ENCODE measurements around the gene CDC16.
A peak's percentile ranks its signal among the peaks of the same experiment; 100 is the strongest.
"Not testable (repeated sequence)": the region's sequence is repeated elsewhere in the genome, so short reads cannot be mapped to it uniquely, and the experiment has no call there.

CDC16 gene

DNA sequence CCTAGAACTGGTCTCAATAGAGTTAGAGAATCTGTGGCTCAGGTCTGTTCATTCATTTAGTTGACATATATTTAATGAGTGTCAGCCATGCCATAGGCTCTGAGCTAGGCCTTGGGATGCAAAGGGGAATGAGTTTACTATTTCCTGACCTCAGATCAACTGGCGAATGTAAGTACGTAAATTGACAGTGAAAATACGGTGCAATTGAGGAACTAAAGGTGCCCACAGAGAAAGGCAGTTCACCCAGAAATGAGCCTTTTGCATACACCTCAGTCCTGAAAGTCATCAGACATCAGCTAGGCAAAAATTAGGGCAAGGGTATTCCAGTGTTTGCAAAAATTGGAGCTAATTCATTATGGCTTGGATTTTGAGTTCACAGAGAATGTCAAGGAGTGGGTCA, 26.1 kb downstream of the CDC16 start:
- peaks cover 26% of the 10 kb centered on the region for H3K4me1 Mint-ChIP-seq (ENCODE audit: low read depth)
- peaks cover 65% of the 10 kb centered on the region for H3K36me3 Mint-ChIP-seq (ENCODE audit: low read depth)
- no peak overlapping the region for H3K4me3 Mint-ChIP-seq

GRCh38 chr13:114261328-114261965, 26.8 kb downstream of the CDC16 start:
- H3K36me3 Mint-ChIP-seq (ENCODE audit: low read depth) = peaks cover 66% of the 10 kb centered on the region
- H3K27me3 Mint-ChIP-seq (ENCODE audit: low read depth) = no peaks in the 10 kb centered on the region
- H3K27ac Mint-ChIP-seq = peak overlapping the region; percentile 37
- H3K4me3 Mint-ChIP-seq = no peak overlapping the region
- H3K4me1 Mint-ChIP-seq (ENCODE audit: low read depth) = peaks cover 26% of the 10 kb centered on the region
- H3K9me3 Mint-ChIP-seq = no peaks in the 10 kb centered on the region
- DNase-seq (ENCODE audit: low spot score) = no peak

More for the DNA sequence above, 26.1 kb downstream of the CDC16 start:
- no peak for DNase-seq (ENCODE audit: low spot score)
- Mint-ChIP-seq H3K27ac (peak overlapping the region; percentile 37), H3K27me3 (ENCODE audit: low read depth) (no peaks in the 10 kb centered on the region), H3K9me3 (no peaks in the 10 kb centered on the region)

GRCh38 chr13:114263578-114263977, 28.9 kb downstream of the CDC16 start:
- no peak for DNase-seq (ENCODE audit: low spot score)
- Mint-ChIP-seq H3K9me3 (peaks cover 4% of the 10 kb centered on the region), H3K4me3 (peak overlapping the region; percentile 55), H3K27me3 (ENCODE audit: low read depth) (no peaks in the 10 kb centered on the region), H3K4me1 (ENCODE audit: low read depth) (peaks cover 35% of the 10 kb centered on the region), H3K27ac (peak overlapping the region; percentile 72), H3K36me3 (ENCODE audit: low read depth) (peaks cover 70% of the 10 kb centered on the region)

- not testable (repeated sequence) for DNase-seq (ENCODE audit: low spot score); H3K9me3 Mint-ChIP-seq; H3K4me3 Mint-ChIP-seq; H3K27me3 Mint-ChIP-seq (ENCODE audit: low read depth); H3K27ac Mint-ChIP-seq
- peaks cover 75% of the 10 kb centered on the region for H3K36me3 Mint-ChIP-seq (ENCODE audit: low read depth)
- H3K4me1 Mint-ChIP-seq (ENCODE audit: low read depth) = peaks cover 35% of the 10 kb centered on the region
Observed at GRCh38 chr13:114264313-114264712, 29.6 kb downstream of the CDC16 start.

DNA sequence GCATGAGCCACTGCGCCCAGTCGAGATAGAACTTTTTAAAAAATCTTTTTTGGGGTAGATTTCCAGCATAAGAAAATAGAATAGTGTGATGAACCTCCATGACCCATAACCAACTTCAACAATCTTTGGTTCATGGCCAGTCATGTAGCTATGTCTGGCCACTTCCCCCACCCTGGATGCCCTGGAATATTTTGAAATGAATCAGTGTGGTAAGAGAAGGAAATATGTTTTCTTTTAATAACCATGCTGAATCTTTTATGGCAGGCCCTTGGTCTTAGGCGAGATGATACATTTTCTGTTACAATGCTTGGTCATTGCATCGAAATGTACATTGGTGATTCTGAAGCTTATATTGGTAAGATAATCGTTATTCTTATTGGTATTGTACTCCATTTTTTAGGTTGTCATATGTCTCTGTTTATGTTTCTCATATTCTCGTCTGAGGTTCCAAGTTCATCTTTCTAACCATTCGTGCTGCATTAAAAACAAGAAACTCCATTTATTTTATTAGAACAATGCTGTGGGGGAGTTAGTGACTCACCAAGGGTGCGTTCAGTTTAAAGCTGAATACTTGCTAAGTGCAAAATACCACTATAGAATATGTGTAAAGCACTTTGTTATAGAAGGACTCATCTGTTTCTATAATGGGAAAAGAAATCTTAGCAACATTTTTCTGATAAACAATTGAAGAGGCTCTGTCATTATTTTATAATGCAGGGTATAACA, 30.4 kb downstream of the CDC16 start:
- Mint-ChIP-seq H3K27ac (no peak overlapping the region), H3K9me3 (peaks cover 4% of the 10 kb centered on the region), H3K4me3 (no peak overlapping the region), H3K36me3 (ENCODE audit: low read depth) (peaks cover 72% of the 10 kb centered on the region), H3K4me1 (ENCODE audit: low read depth) (peaks cover 33% of the 10 kb centered on the region), H3K27me3 (ENCODE audit: low read depth) (no peaks in the 10 kb centered on the region)
- no peak for DNase-seq (ENCODE audit: low spot score)

DNA sequence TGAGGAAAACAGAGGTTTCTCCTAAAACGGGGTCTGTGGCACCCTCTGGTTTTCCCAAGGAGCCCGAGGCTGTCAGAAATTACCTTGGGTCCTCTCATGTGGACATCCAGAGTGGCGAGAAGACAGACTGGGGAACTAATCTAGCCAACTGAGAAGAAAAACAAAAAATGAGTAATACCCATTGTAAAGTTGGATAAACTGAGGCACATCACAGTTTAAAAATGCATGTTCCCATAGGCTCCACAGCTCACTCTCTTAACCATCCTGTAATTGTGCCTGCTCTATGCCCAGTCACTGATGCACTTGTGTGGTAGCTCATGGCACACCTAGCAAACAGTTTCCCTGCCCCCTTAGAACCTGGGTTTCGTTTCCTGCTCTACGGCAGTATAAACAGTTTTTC, 31.5 kb downstream of the CDC16 start:
- DNase-seq (ENCODE audit: low spot score) = no peak
- Mint-ChIP-seq H3K4me1 (ENCODE audit: low read depth) (peaks cover 26% of the 10 kb centered on the region), H3K36me3 (ENCODE audit: low read depth) (peaks cover 67% of the 10 kb centered on the region)

GRCh38 chr13:114268344-114269280, 33.9 kb downstream of the CDC16 start:
- H3K36me3 Mint-ChIP-seq (ENCODE audit: low read depth) = peaks cover 63% of the 10 kb centered on the region
- H3K4me3 Mint-ChIP-seq = peak overlapping the region; percentile 19
- H3K27ac Mint-ChIP-seq = peak overlapping the region; percentile 50
- peaks cover 12% of the 10 kb centered on the region for H3K4me1 Mint-ChIP-seq (ENCODE audit: low read depth)
- H3K9me3 Mint-ChIP-seq = peaks cover 4% of the 10 kb centered on the region
- no peak for DNase-seq (ENCODE audit: low spot score)
- H3K27me3 Mint-ChIP-seq (ENCODE audit: low read depth) = no peaks in the 10 kb centered on the region

More for the DNA sequence above, 31.5 kb downstream of the CDC16 start:
- Mint-ChIP-seq H3K9me3 (peaks cover 4% of the 10 kb centered on the region), H3K27ac (no peak overlapping the region), H3K4me3 (no peak overlapping the region), H3K27me3 (ENCODE audit: low read depth) (no peaks in the 10 kb centered on the region)

DNA sequence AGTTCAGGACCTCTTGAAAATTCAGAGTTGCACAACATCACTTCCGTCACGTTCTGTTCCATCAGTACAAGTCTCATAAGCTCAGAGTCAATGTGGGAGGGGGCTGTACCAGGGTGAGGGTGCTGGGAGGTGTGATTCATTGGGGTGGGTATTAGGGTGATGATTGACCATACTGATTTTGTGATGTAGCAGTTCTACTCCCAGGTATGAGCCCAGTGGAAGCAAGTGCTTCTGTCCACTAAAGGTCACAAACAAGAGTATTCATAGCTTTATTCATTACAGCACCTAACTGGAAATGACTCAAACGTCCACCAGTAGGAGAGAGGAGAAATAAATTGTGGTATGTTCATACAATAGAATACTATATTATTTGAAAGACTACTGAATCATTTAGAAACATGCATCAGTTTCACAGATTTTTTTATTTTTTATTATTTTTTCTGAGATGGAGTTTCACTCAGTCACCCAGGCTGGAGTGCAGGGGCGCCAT, 34.6 kb downstream of the CDC16 start:
- H3K4me3 Mint-ChIP-seq = no peak overlapping the region
- H3K9me3 Mint-ChIP-seq = peaks cover 4% of the 10 kb centered on the region
- H3K4me1 Mint-ChIP-seq (ENCODE audit: low read depth) = peaks cover 9% of the 10 kb centered on the region
- H3K27me3 Mint-ChIP-seq (ENCODE audit: low read depth) = no peaks in the 10 kb centered on the region
- DNase-seq (ENCODE audit: low spot score) = no peak
- H3K36me3 Mint-ChIP-seq (ENCODE audit: low read depth) = peaks cover 63% of the 10 kb centered on the region
- H3K27ac Mint-ChIP-seq = no peak overlapping the region

DNA sequence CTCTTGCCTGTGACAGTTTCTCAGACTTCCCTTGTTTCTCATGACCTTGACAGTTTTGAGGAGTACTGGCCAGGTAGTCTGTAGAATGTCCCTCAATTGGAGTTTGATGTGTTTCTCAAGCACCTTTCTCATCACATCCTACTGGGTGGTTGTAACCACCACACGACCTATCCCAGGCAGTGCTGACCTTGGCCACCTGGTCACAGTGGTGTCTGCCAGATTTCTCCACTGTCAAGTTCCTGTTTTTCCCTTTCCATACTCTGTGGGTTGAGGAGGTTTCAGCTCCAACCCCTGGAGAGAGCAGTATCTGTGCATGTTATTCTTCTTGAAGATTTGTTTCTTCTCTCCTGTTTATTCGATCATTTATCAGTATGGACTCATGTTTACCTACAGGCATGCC, 38.3 kb downstream of the CDC16 start:
- Mint-ChIP-seq H3K27me3 (ENCODE audit: low read depth) (no peaks in the 10 kb centered on the region), H3K9me3 (peaks cover 3% of the 10 kb centered on the region), H3K27ac (no peak overlapping the region), H3K36me3 (ENCODE audit: low read depth) (peaks cover 54% of the 10 kb centered on the region), H3K4me1 (ENCODE audit: low read depth) (peaks cover 11% of the 10 kb centered on the region), H3K4me3 (no peak overlapping the region)
- DNase-seq (ENCODE audit: low spot score) = no peak

DNA sequence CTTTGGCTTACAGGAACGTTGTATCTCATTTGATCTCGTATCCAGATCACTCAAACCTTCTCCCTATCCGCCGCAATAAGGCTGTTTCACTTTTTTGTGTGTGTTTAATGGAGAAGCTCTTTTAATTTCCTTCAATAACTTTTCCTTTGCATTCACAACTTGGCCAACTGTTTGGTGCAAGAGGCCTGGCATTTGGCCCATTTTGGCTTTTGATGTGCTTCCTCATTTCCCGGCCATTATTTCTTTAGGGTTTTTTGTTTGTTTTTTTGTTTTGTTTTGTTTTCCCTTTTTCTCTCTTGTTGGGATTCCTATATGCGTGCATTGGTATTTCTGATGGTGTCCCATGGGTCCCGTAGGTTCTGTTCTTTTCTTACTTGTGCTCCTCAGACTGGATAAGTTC, 40.6 kb downstream of the CDC16 start:
- H3K9me3 Mint-ChIP-seq = no peaks in the 10 kb centered on the region
- no peak overlapping the region for H3K4me3 Mint-ChIP-seq
- no peaks in the 10 kb centered on the region for H3K27me3 Mint-ChIP-seq (ENCODE audit: low read depth)
- DNase-seq (ENCODE audit: low spot score) = no peak
- H3K36me3 Mint-ChIP-seq (ENCODE audit: low read depth) = peaks cover 44% of the 10 kb centered on the region
- peak overlapping the region; percentile 19 for H3K27ac Mint-ChIP-seq
- H3K4me1 Mint-ChIP-seq (ENCODE audit: low read depth) = peaks cover 18% of the 10 kb centered on the region

- no peak for DNase-seq (ENCODE audit: low spot score)
- Mint-ChIP-seq H3K27me3 (ENCODE audit: low read depth) (no peaks in the 10 kb centered on the region), H3K27ac (peak overlapping the region; percentile 97), H3K9me3 (no peaks in the 10 kb centered on the region), H3K4me1 (ENCODE audit: low read depth) (peaks cover 31% of the 10 kb centered on the region), H3K4me3 (no peak overlapping the region), H3K36me3 (ENCODE audit: low read depth) (peaks cover 39% of the 10 kb centered on the region)
Observed at GRCh38 chr13:114279146-114279545, 44.4 kb downstream of the CDC16 start.

DNA sequence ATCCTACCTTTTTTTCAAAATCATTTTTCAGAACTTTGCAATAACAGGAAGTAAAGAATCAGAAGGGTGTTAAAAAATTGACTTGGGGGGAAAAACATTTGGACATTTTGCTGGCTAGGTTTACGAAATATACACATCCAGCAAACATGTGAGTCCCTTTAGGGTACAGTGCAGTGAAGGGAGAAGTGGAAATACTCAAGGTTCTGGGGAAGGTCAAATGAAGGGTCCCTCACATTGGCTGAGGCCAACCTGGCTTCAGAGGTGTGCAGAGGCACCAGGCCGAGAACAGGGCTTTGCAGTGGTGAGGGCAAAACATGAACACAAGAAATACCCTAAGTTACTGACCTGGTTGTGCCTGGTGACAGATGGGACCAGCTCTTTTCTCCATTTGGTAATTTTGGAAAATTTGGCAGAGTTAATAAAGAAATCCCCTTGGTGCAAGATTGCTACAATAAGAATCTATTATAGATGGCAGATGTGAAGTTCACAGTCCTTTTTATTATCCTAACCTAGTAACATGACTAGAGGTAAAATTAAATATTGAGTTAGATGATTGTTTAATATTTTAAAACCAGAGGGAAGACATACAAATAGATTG, 45.2 kb downstream of the CDC16 start:
- H3K36me3 Mint-ChIP-seq (ENCODE audit: low read depth) = peaks cover 40% of the 10 kb centered on the region
- peak overlapping the region; percentile 63 for H3K4me3 Mint-ChIP-seq
- DNase-seq (ENCODE audit: low spot score) = no peak
- H3K9me3 Mint-ChIP-seq = no peaks in the 10 kb centered on the region
- peak overlapping the region; percentile 97 for H3K27ac Mint-ChIP-seq
- no peaks in the 10 kb centered on the region for H3K27me3 Mint-ChIP-seq (ENCODE audit: low read depth)
- peaks cover 31% of the 10 kb centered on the region for H3K4me1 Mint-ChIP-seq (ENCODE audit: low read depth)

DNA sequence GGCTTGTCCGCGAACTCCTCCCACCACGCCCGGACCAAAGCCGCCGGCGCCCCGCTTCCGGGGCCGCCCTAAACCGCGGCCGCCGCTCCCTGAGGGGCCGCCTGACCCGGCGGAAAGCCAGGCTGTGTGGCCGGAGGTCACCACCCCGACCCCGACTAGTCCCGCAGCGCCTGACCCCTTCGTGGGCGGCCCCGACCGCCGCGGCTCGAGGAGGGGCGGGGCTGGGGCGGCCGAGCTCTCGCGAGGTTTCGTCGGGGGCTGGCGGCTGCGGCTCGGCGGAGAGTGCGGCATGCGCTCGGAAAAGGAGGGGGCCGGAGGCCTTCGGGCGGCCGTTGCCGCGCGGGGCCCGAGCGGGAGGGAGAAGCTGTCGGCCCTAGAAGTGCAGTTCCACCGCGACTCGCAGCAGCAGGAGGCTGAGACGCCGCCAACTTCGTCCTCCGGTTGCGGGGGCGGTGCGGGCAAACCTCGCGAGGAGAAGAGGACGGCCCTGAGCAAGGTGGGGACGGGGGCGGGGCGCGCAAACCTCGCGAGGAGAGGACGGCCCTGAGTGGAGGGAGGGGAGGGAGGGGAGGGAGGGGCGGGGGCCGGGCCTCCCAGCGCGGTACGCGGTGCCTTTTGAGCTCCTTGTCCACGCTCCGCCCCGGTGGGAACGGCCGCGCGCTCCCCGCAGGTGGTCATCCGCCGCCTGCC, 46.8 kb downstream of the CDC16 start, which contains the start of gene UPF3A:
Gene UPF3A (plus strand): TSS at position 251 of the 690 bp plus-strand sequence. CDS start 39 bp downstream, at position 290.
- Mint-ChIP-seq H3K36me3 (ENCODE audit: low read depth) (peaks cover 42% of the 10 kb centered on the region), H3K4me1 (ENCODE audit: low read depth) (peaks cover 27% of the 10 kb centered on the region), H3K4me3 (peak within 1 kb of the TSS; percentile 91)

More for the DNA sequence above, 46.8 kb downstream of the CDC16 start, which contains the start of gene UPF3A:
- DNase-seq (ENCODE audit: low spot score) = peak; percentile 88
- Mint-ChIP-seq H3K9me3 (no peaks in the 10 kb centered on the region), H3K27ac (peak within 1 kb of the TSS; percentile 97), H3K27me3 (ENCODE audit: low read depth) (no peaks in the 10 kb centered on the region)

All from T-helper 2 cell treated with Interferon-gamma antibody and Interleukin-4, amounts not matched to agents 5 μg/mL and 100 μg/mL, for 36 hours (primary cell).